Ovary (tissue), 3 donors: ENCODE data around the gene NELFA.

Source experiments
- EP300 ChIP-seq: sonication (generic); formaldehyde crosslinking; IDR thresholded peaks from one replicate; pipeline ENCODE4 v1.6.1; 2017; ENCODE audit warnings: antibody characterized with exemption
- TF ChIP-seq, protein P1 (sequence below), 3 donors: fragments of 450-650 bp in 2 of 3; fragments of 200-600 bp in 1 of 3; IDR thresholded peaks; one replicate each; pipeline versions ENCODE4 v1.5.1 to v1.8.0; 2016 to 2022; ENCODE audit warnings: antibody characterized with exemption in 3 of 3, mild to moderate bottlenecking in 1 of 3
- donor health status: DM: no; HTN: no; CAD: no.

DNA sequence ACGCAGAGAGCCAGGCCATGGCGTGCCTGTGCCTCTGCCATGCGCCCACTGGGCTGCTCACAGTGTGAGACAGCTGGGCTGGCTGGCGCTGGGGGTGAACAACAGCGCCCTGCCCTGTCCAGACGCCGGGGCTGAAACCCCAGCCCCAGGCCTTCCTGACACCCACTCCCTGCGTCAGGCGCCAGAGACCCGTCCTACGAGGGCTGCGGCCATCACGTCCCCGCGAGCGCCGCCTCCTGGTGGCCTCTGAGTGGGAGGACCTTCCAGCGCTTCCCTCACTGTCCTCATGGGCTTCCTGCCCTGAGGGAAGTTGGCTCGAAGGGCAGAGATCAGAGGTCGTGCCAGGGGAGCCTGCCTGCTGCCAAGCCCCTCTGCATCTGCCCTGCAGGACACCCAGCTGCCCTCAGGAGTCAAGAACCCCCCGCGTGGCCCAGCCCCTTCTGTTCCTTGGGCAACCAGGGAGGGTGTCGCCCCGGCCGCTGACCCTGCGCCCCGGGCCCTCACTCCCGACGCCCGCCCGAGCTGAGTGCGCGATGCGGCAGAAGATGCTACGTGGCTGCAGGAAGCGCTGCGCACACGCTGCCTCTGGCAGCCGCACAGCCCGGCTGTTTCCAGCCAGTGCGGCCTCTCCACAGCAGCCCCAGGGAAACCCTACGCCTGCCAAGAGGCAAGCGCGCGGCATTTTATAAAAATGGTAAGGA lies 16.2 kb downstream of the NELFA start:
- TF ChIP-seq, protein P1, sequence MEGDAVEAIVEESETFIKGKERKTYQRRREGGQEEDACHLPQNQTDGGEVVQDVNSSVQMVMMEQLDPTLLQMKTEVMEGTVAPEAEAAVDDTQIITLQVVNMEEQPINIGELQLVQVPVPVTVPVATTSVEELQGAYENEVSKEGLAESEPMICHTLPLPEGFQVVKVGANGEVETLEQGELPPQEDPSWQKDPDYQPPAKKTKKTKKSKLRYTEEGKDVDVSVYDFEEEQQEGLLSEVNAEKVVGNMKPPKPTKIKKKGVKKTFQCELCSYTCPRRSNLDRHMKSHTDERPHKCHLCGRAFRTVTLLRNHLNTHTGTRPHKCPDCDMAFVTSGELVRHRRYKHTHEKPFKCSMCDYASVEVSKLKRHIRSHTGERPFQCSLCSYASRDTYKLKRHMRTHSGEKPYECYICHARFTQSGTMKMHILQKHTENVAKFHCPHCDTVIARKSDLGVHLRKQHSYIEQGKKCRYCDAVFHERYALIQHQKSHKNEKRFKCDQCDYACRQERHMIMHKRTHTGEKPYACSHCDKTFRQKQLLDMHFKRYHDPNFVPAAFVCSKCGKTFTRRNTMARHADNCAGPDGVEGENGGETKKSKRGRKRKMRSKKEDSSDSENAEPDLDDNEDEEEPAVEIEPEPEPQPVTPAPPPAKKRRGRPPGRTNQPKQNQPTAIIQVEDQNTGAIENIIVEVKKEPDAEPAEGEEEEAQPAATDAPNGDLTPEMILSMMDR (IDR thresholded peaks at IDR 0.05): no peak
- no peak for TF ChIP-seq EP300
